Astrocyte (in vitro differentiated cells and primary cell): ENCODE data around the gene OLIG1. TPM values are rescaled to one million over a fixed set of nuclear protein-coding genes. Genes with fewer than 3 reads are reported as not detected.

Experiments used
- DNase-seq: peaks from one replicate; pipeline ENCODE4 v3.0.0-alpha.2; 2010; ENCODE audit warnings: low read depth
- FAIRE-seq: peaks from 2 replicates; lab custom pipeline; 2011; peaks lifted over from hg19 to GRCh38; lab: Jason Lieb, UNC
- H2AFZ ChIP-seq: 2 replicates; pipeline ENCODE4 v1.6.0; 2012; ENCODE audit warnings: low read depth, low read length, inconsistent platforms
- H3K27ac ChIP-seq: 2 replicates; pipeline ENCODE4 v1.5.1; 2011; ENCODE audit warnings: low read depth, low read length, inconsistent platforms
- H3K27me3 ChIP-seq: 2 replicates; pipeline ENCODE4 v1.6.0; 2011; ENCODE audit warnings: low read length, inconsistent platforms; ENCODE audit not compliant: insufficient read depth
- H3K36me3 ChIP-seq: 2 replicates; pipeline ENCODE4 v1.5.1; 2011; ENCODE audit warnings: low read length, inconsistent platforms; ENCODE audit not compliant: insufficient read depth
- H3K4me1 ChIP-seq: 2 replicates; pipeline ENCODE4 v1.5.1; 2011; ENCODE audit warnings: low read length, inconsistent platforms; ENCODE audit not compliant: insufficient read depth
- H3K4me2 ChIP-seq: 2 replicates; pipeline ENCODE4 v1.6.0; 2012; ENCODE audit warnings: low read length, inconsistent platforms
- H3K4me3 ChIP-seq: 2 replicates; pipeline ENCODE4 v1.5.1; 2011; ENCODE audit warnings: low read depth, mild to moderate bottlenecking, low read length, inconsistent platforms; ENCODE audit not compliant: insufficient read depth
- H3K79me2 ChIP-seq: 2 replicates; pipeline ENCODE4 v1.6.0; 2012; ENCODE audit warnings: mild to moderate bottlenecking, low read length, inconsistent platforms; ENCODE audit not compliant: insufficient read depth
- H3K9ac ChIP-seq: 2 replicates; pipeline ENCODE4 v1.6.0; 2012; ENCODE audit warnings: mild to moderate bottlenecking, low read length, inconsistent platforms
- H3K9me3 ChIP-seq: 2 replicates; pipeline ENCODE4 v1.5.1; 2012; ENCODE audit warnings: low read depth, mild to moderate bottlenecking, low read length, inconsistent platforms; ENCODE audit not compliant: insufficient read depth
- H4K20me1 ChIP-seq: 2 replicates; pipeline ENCODE4 v1.6.0; 2012; ENCODE audit warnings: low read length, inconsistent platforms; ENCODE audit not compliant: insufficient read depth
- H3K27ac Mint-ChIP-seq: one replicate; pipeline ENCODE4 v1.8.0; 2021; ENCODE audit warnings: mild to moderate bottlenecking, mixed read lengths; ENCODE audit not compliant: unreplicated experiment
- H3K27me3 Mint-ChIP-seq: one replicate; pipeline ENCODE4 v1.8.0; 2021; ENCODE audit warnings: low read depth, mixed read lengths; ENCODE audit not compliant: unreplicated experiment
- H3K36me3 Mint-ChIP-seq: one replicate; pipeline ENCODE4 v1.8.0; 2021; ENCODE audit warnings: low read depth, mixed read lengths; ENCODE audit not compliant: unreplicated experiment
- H3K4me1 Mint-ChIP-seq: one replicate; pipeline ENCODE4 v1.8.0; 2021; ENCODE audit warnings: low read depth, mixed read lengths; ENCODE audit not compliant: unreplicated experiment
- H3K4me3 Mint-ChIP-seq: one replicate; pipeline ENCODE4 v1.8.0; 2021; ENCODE audit warnings: mild to moderate bottlenecking, moderate library complexity, mixed read lengths; ENCODE audit not compliant: unreplicated experiment
- H3K9me3 Mint-ChIP-seq: one replicate; pipeline ENCODE4 v1.8.0; 2021; ENCODE audit warnings: mild to moderate bottlenecking, mixed read lengths; ENCODE audit not compliant: unreplicated experiment
- EZH2 ChIP-seq: IDR thresholded peaks from 2 replicates; pipeline ENCODE4 v1.6.1; 2012; ENCODE audit warnings: mild to moderate bottlenecking, low read length, inconsistent platforms; ENCODE audit not compliant: insufficient read depth
- total RNA-seq: library from RNA; stranded (reverse); gene quantifications from 2 replicates; pipeline ENCODE4 v1.2.1, GENCODE V29; 2021
- TF ChIP-seq, protein P1 (sequence below): IDR thresholded peaks from 2 replicates; pipeline ENCODE4 v1.5.1; 2011; ENCODE audit warnings: low read depth, mild to moderate bottlenecking, inconsistent platforms, low read length, moderate library complexity; ENCODE audit not compliant: insufficient read depth

The OLIG1 gene
- total RNA-seq, 1 donor from 2014 or later, result not detected

DNA sequence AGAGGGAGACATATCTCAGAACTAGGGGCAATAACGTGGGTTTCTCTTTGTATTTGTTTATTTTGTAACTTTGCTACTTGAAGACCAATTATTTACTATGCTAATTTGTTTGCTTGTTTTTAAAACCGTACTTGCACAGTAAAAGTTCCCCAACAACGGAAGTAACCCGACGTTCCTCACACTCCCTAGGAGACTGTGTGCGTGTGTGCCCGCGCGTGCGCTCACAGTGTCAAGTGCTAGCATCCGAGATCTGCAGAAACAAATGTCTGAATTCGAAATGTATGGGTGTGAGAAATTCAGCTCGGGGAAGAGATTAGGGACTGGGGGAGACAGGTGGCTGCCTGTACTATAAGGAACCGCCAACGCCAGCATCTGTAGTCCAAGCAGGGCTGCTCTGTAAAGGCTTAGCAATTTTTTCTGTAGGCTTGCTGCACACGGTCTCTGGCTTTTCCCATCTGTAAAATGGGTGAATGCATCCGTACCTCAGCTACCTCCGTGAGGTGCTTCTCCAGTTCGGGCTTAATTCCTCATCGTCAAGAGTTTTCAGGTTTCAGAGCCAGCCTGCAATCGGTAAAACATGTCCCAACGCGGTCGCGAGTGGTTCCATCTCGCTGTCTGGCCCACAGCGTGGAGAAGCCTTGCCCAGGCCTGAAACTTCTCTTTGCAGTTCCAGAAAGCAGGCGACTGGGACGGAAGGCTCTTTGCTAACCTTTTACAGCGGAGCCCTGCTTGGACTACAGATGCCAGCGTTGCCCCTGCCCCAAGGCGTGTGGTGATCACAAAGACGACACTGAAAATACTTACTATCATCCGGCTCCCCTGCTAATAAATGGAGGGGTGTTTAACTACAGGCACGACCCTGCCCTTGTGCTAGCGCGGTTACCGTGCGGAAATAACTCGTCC is 45.5 kb upstream of the OLIG1 start:
- no peak for FAIRE-seq
- peaks cover 50% of the 10 kb centered on the region for H3K27me3 Mint-ChIP-seq

DNA sequence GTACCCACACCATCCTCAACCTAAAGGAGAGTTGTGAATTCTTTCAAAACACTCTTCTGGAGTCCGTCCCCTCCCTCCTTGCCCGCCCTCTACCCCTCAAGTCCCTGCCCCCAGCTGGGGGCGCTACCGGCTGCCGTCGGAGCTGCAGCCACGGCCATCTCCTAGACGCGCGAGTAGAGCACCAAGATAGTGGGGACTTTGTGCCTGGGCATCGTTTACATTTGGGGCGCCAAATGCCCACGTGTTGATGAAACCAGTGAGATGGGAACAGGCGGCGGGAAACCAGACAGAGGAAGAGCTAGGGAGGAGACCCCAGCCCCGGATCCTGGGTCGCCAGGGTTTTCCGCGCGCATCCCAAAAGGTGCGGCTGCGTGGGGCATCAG is 44.8 kb upstream of the OLIG1 start:
- peaks cover 3% of the 10 kb centered on the region for H3K4me1 Mint-ChIP-seq
- H3K27ac Mint-ChIP-seq, result no peak overlapping the region
- Histone ChIP-seq H3K4me2 (peak overlapping the region; percentile 59), H3K36me3 (no peaks in the 10 kb centered on the region), H3K79me2 (no peaks in the 10 kb centered on the region), H3K4me1 (no peaks in the 10 kb centered on the region), H2AFZ (peak overlapping the region; percentile 18), H3K27ac (no peak overlapping the region), H3K27me3 (peaks cover 90% of the 10 kb centered on the region), H4K20me1 (peaks cover 21% of the 10 kb centered on the region), H3K9me3 (peaks cover 10% of the 10 kb centered on the region), H3K9ac (no peak overlapping the region), H3K4me3 (no peak overlapping the region)
- H3K27me3 Mint-ChIP-seq, result peaks cover 50% of the 10 kb centered on the region
- H3K4me3 Mint-ChIP-seq, result peak overlapping the region; percentile 91
- no peak for DNase-seq
- no peak for FAIRE-seq
- H3K9me3 Mint-ChIP-seq, result peaks cover 6% of the 10 kb centered on the region
- TF ChIP-seq, protein P1, sequence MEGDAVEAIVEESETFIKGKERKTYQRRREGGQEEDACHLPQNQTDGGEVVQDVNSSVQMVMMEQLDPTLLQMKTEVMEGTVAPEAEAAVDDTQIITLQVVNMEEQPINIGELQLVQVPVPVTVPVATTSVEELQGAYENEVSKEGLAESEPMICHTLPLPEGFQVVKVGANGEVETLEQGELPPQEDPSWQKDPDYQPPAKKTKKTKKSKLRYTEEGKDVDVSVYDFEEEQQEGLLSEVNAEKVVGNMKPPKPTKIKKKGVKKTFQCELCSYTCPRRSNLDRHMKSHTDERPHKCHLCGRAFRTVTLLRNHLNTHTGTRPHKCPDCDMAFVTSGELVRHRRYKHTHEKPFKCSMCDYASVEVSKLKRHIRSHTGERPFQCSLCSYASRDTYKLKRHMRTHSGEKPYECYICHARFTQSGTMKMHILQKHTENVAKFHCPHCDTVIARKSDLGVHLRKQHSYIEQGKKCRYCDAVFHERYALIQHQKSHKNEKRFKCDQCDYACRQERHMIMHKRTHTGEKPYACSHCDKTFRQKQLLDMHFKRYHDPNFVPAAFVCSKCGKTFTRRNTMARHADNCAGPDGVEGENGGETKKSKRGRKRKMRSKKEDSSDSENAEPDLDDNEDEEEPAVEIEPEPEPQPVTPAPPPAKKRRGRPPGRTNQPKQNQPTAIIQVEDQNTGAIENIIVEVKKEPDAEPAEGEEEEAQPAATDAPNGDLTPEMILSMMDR, result no peak
- TF ChIP-seq EZH2, result peak; percentile 15
- H3K36me3 Mint-ChIP-seq, result peaks cover 6% of the 10 kb centered on the region

More for the DNA sequence above, 45.5 kb upstream of the OLIG1 start:
- Mint-ChIP-seq H3K4me1 (peaks cover 3% of the 10 kb centered on the region), H3K36me3 (peaks cover 6% of the 10 kb centered on the region), H3K4me3 (peak overlapping the region; percentile 91), H3K27ac (peak overlapping the region; percentile 6), H3K9me3 (peaks cover 6% of the 10 kb centered on the region)
- Histone ChIP-seq H3K36me3 (no peaks in the 10 kb centered on the region), H3K9ac (no peak overlapping the region), H2AFZ (no peak overlapping the region), H3K27ac (no peak overlapping the region), H4K20me1 (peaks cover 17% of the 10 kb centered on the region), H3K4me1 (no peaks in the 10 kb centered on the region), H3K27me3 (peaks cover 89% of the 10 kb centered on the region), H3K4me3 (no peak overlapping the region), H3K9me3 (peaks cover 10% of the 10 kb centered on the region), H3K4me2 (no peak overlapping the region), H3K79me2 (no peaks in the 10 kb centered on the region)
- DNase-seq, result no peak
- peak; percentile 46 for TF ChIP-seq EZH2
- TF ChIP-seq, protein P1, result no peak
